Suprapubic skin (tissue), 4 donors: ENCODE results near the gene RBMS1. TPM values are rescaled to one million over a fixed set of nuclear protein-coding genes. Genes with fewer than 3 reads are reported as not detected.
A peak's percentile ranks its signal among the peaks of the same experiment; 100 is the strongest.

Experiments
- DNase-seq, 2 donors: peaks; one replicate each; pipeline ENCODE4 v3.0.0-alpha.2; 2019; ENCODE audit warnings: low spot score in 2 of 2
- H3K27ac ChIP-seq: fragments of 200-600 bp; sonication (generic); one replicate; pipeline ENCODE4 v1.5.1; 2019
- H3K27me3 ChIP-seq: fragments of 200-600 bp; sonication (generic); one replicate; pipeline ENCODE4 v1.5.1; 2019
- H3K36me3 ChIP-seq: fragments of 200-600 bp; sonication (generic); one replicate; pipeline ENCODE4 v1.5.1; 2019
- H3K4me1 ChIP-seq: fragments of 200-600 bp; sonication (generic); one replicate; pipeline ENCODE4 v1.5.1; 2019
- H3K4me3 ChIP-seq: fragments of 200-600 bp; sonication (generic); one replicate; pipeline ENCODE4 v1.5.1; 2019; ENCODE audit warnings: mild to moderate bottlenecking
- H3K9me3 ChIP-seq: fragments of 200-600 bp; sonication (generic); one replicate; pipeline ENCODE4 v1.5.1; 2019
- CTCF ChIP-seq, 2 donors: fragments of 200-600 bp in 1 of 2; fragments of 450-650 bp in 1 of 2; sonication (generic) in 1 of 2; IDR thresholded peaks; one replicate each; pipeline ENCODE4 v1.5.1; 2016 to 2019; ENCODE audit warnings: antibody characterized with exemption in 2 of 2, mild to moderate bottlenecking in 1 of 2, moderate library complexity in 1 of 2
- EP300 ChIP-seq: sonication (generic); formaldehyde crosslinking; IDR thresholded peaks from one replicate; pipeline ENCODE4 v1.6.1; 2017; ENCODE audit warnings: antibody characterized with exemption
- POLR2A ChIP-seq, 2 donors: fragments of 450-650 bp; IDR thresholded peaks; one replicate each; pipeline ENCODE4 v1.6.1; 2017; ENCODE audit warnings: antibody characterized with exemption in 2 of 2, mild to moderate bottlenecking in 2 of 2, moderate library complexity in 2 of 2
- POLR2AphosphoS5 ChIP-seq, 3 donors: sonication (generic); formaldehyde crosslinking; IDR thresholded peaks; one replicate each; pipeline ENCODE4 v1.6.1; 2017; ENCODE audit warnings: antibody characterized with exemption in 3 of 3
- WGBS: methylation state at CpG from one replicate; pipeline ENCODE4 v1.1.5; 2018; 5-methylcytosine and 5-hydroxymethylcytosine counted together
- total RNA-seq, 4 donors: library from RNA; depleted of rRNA; stranded (reverse); fragments of >200 nt; gene quantifications; one replicate each; pipeline ENCODE4 v1.1.0, GENCODE V29; 2016

The RBMS1 gene
- total RNA-seq, 4 donors from 2014 or later = 55.7 to 92.2 (median 62.2) TPM

DNA sequence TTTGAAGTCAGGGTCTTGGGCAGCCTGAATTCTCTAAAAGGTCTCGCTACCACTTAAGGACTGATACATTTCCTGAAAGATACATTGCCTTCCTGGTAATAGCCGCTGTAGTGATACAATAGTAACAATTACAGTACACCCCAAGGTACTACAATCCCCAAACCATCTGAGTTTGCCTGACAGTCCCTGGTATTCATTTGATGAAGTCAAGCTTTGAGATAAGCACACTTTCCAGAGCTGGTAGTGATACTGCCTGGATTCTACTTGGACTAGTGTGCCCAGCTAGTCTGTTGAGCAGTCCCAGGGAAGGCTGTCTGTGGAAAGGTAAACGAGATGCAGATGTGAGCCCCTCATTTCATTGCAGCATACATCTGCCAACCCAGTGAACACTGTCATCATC lies 269.1 kb downstream of the RBMS1 start:
- H3K36me3 ChIP-seq = no peaks in the 10 kb centered on the region
- peak overlapping the region; percentile 82 for H3K27ac ChIP-seq
- WGBS = 76% methylated on average over 3 of the region's 3 CpGs
- TF ChIP-seq POLR2A (IDR thresholded peaks at IDR 0.05) (no peak), POLR2AphosphoS5 (IDR thresholded peaks at IDR 0.05) (no peak), EP300 (no peak), CTCF (IDR thresholded peaks at IDR 0.05) (no peak)
- H3K4me1 ChIP-seq = peaks cover 97% of the 10 kb centered on the region
- H3K9me3 ChIP-seq = no peaks in the 10 kb centered on the region
- H3K4me3 ChIP-seq = no peak overlapping the region
- DNase-seq = no peak
- H3K27me3 ChIP-seq = no peaks in the 10 kb centered on the region

DNA sequence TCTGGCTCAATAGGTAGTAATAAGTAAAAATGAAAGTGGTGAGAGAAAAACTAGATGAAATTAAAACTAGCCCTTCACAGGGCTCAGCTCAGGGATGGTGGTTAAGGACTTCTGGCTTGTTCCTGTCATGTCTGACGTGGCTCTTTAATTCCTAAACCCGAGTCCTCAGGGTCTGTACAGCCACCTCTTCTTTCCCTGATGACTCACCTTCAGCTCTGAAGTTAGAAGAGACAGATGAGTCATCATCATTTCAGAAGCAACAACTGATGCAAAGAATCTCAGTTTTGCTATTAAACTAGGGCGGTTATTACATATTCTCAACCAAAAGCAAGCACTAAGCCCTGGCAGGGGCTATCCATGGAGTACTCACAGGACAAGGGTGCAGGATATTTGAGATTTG lies 269.5 kb downstream of the RBMS1 start:
- no peaks in the 10 kb centered on the region for H3K27me3 ChIP-seq
- no peaks in the 10 kb centered on the region for H3K36me3 ChIP-seq
- H3K4me3 ChIP-seq = no peak overlapping the region
- peak overlapping the region; percentile 82 for H3K27ac ChIP-seq
- H3K9me3 ChIP-seq = no peaks in the 10 kb centered on the region
- 41% methylated on average over 3 of the region's 3 CpGs for WGBS
- H3K4me1 ChIP-seq = peaks cover 93% of the 10 kb centered on the region
- TF ChIP-seq EP300 (no peak), POLR2A (IDR thresholded peaks at IDR 0.05) (no peak), POLR2AphosphoS5 (IDR thresholded peaks at IDR 0.05) (no peak), CTCF (IDR thresholded peaks at IDR 0.05) (no peak)
- DNase-seq = no peak

DNA sequence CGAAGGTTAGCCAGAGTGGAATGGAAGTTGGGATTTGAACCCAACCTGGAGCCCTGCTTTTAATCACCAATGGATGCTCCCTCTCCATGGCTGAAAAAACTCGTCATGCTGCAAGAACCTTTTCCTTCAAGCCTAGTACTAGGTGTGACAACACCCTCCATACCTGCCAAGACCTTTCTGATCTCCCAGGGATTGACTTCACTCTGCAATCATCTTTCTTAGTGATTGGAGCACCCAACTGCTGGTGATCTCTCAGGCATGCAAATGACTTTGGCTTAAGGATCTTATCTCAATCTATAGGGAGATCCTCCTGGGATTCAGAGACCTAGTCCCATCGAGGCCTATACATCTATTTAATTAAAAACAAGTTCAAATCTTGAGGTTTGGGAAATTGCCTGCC lies 270.0 kb downstream of the RBMS1 start:
- H3K27ac ChIP-seq = peak overlapping the region; percentile 82

DNA sequence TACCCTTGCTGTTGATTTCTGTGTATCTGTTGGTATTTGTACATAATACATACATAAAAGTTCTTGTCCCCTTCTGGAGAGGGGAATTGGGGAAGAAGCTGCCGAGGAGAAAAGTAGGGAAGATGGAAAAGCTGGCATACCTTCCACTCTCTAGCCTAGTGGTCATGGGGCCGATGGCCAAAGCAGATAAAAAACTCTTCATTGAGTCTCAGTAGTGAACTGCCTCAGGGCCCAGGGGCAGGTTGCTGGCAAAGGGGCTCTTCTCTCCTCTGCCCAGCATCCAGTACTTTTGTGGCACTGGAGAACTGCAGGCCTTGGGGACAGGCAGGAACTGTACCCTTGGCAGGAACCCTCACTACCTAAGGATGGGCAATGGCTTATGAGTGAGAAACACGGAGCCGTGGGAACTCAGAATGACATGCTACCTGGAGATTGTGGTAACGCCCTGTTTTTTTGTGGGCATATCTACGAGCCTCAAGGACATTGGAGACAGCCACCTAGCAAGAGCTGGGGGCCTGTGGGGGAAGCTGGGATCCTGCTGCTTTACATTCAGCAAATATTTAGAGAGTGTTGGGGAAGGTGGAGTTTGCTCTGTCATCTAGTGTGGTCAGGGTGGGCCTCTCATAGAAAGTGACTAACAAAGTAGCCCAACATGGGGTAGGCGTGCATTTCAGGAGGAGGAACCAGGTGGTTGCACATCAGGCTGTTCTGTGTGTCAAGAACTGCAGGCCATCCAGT lies 270.9 kb downstream of the RBMS1 start:
- no peak for TF ChIP-seq EP300
- no peaks in the 10 kb centered on the region for H3K9me3 ChIP-seq
- H3K4me1 ChIP-seq = peaks cover 81% of the 10 kb centered on the region
- no peaks in the 10 kb centered on the region for H3K36me3 ChIP-seq
- H3K27ac ChIP-seq = peak overlapping the region; percentile 82
- no peak overlapping the region for H3K4me3 ChIP-seq
- H3K27me3 ChIP-seq = no peaks in the 10 kb centered on the region
- no peak for DNase-seq
- WGBS = 72% methylated on average over 7 of the region's 7 CpGs

More for the DNA sequence above, 270.0 kb downstream of the RBMS1 start:
- WGBS = 72% methylated on average over 3 of the region's 3 CpGs
- Histone ChIP-seq H3K4me3 (no peak overlapping the region), H3K27me3 (no peaks in the 10 kb centered on the region), H3K9me3 (no peaks in the 10 kb centered on the region), H3K4me1 (peaks cover 89% of the 10 kb centered on the region), H3K36me3 (no peaks in the 10 kb centered on the region)
- no peak for DNase-seq
- no peak for TF ChIP-seq EP300
- no peak for TF ChIP-seq POLR2AphosphoS5 (IDR thresholded peaks at IDR 0.05)
- no peak for TF ChIP-seq CTCF (IDR thresholded peaks at IDR 0.05)
- TF ChIP-seq POLR2A (IDR thresholded peaks at IDR 0.05) = no peak
